K562 (cell line): ENCODE measurements around the gene MARCKSL1. TPM values are rescaled to one million over a fixed set of nuclear protein-coding genes. Genes with fewer than 3 reads are reported as not detected.

Source experiments
- CCNT2 ChIP-seq: IDR thresholded peaks from 2 replicates; pipeline ENCODE4 v1.6.1; 2011; ENCODE audit warnings: borderline replicate concordance, low read depth, mild to moderate bottlenecking, moderate library complexity, mixed read lengths, low read length; ENCODE audit not compliant: insufficient read length; ENCODE audit errors: extremely low read depth
- CREM ChIP-seq: IDR thresholded peaks from 2 replicates; pipeline ENCODE4 v1.6.1; 2014; ENCODE audit warnings: antibody characterized with exemption, low read depth
- EGR1 ChIP-seq: fragments of 450-650 bp; conservative IDR thresholded peaks from 2 replicates; pipeline ENCODE4 v1.6.1; 2017; ENCODE audit warnings: mild to moderate bottlenecking
- FIP1L1 ChIP-seq: fragments of 200-400 bp; formaldehyde crosslinking; IDR thresholded peaks from 2 replicates; pipeline ENCODE4 v1.6.1; 2018; ENCODE audit warnings: mild to moderate bottlenecking, low read depth, low read length; ENCODE audit not compliant: poor library complexity, severe bottlenecking
- GABPA ChIP-seq: fragments of 200-800 bp; sonication (Bioruptor generic); conservative IDR thresholded peaks from 2 replicates; pipeline ENCODE4 v1.6.1; 2016; ENCODE audit warnings: low read depth, missing genetic modification characterization, missing compliant biosample characterization
- KDM2B ChIP-seq: fragments of 250-450 bp; sonication (Bioruptor Pico); IDR thresholded peaks from 2 replicates; pipeline ENCODE4 v1.8.0; 2021; ENCODE audit warnings: mild to moderate bottlenecking, moderate library complexity
- KLF16 ChIP-seq: IDR thresholded peaks from 2 replicates; pipeline ENCODE4 v1.6.1; 2016; ENCODE audit warnings: antibody characterized with exemption
- PCBP1 ChIP-seq: fragments of 200-400 bp; formaldehyde crosslinking; IDR thresholded peaks from 2 replicates; pipeline ENCODE4 v1.6.1; 2018; ENCODE audit warnings: mild to moderate bottlenecking, low read depth, low read length; ENCODE audit not compliant: poor library complexity, severe bottlenecking
- POLR2A ChIP-seq: fragments of 450-650 bp; conservative IDR thresholded peaks from 2 replicates; pipeline ENCODE4 v1.6.1; 2016
- POLR2G ChIP-seq: fragments of 200-400 bp; formaldehyde crosslinking; IDR thresholded peaks from 2 replicates; pipeline ENCODE4 v1.6.1; 2017; ENCODE audit warnings: low read depth, mild to moderate bottlenecking, antibody characterized with exemption, low read length, moderate library complexity
- PRPF4 ChIP-seq: fragments of 200-400 bp; formaldehyde crosslinking; IDR thresholded peaks from one replicate; pipeline ENCODE4 v1.6.1; 2017; ENCODE audit warnings: low read length, low read depth, mild to moderate bottlenecking; ENCODE audit not compliant: insufficient read depth, poor library complexity, severe bottlenecking
- RBBP5 ChIP-seq: fragments of 200-600 bp; sonication (generic); IDR thresholded peaks from 2 replicates; pipeline ENCODE4 v1.6.1; 2012; ENCODE audit warnings: borderline replicate concordance, mild to moderate bottlenecking, low read length, control low read depth, inconsistent platforms; ENCODE audit not compliant: insufficient read depth, poor library complexity, severe bottlenecking
- RBM22 ChIP-seq: fragments of 200-400 bp; formaldehyde crosslinking; IDR thresholded peaks from 2 replicates; pipeline ENCODE4 v1.6.1; 2018; ENCODE audit warnings: low read length, low read depth; ENCODE audit not compliant: poor library complexity, severe bottlenecking
- RCOR1 ChIP-seq, 2 experiments: IDR thresholded peaks; 2 replicates each; pipeline ENCODE4 v1.6.1; 2012; ENCODE audit warnings: low read depth in 2 of 2, low read length in 2 of 2, borderline replicate concordance in 1 of 2, improper control_type of control experiment in 1 of 2
- SAFB2 ChIP-seq: fragments of 200-400 bp; formaldehyde crosslinking; IDR thresholded peaks from 2 replicates; pipeline ENCODE4 v1.6.1; 2018; ENCODE audit warnings: borderline replicate concordance, low read length, low read depth, moderate library complexity; ENCODE audit not compliant: severe bottlenecking
- SRSF7 ChIP-seq: fragments of 200-400 bp; formaldehyde crosslinking; optimal IDR thresholded peaks from 2 replicates; pipeline ENCODE3; 2017; ENCODE audit warnings: mild to moderate bottlenecking, low read depth, low read length
- TBP ChIP-seq: optimal IDR thresholded peaks from 2 replicates; pipeline ENCODE3; 2011; ENCODE audit warnings: low read depth, low read length, improper control_type of control experiment
- TEAD1 ChIP-seq, 2 experiments: fragments of 450-650 bp in 1 of 2; sonication (generic) in 1 of 2; formaldehyde crosslinking; IDR thresholded peaks; 2 replicates each; pipeline versions ENCODE4 v1.4.0 to v1.8.0; 2020 to 2022; ENCODE audit warnings: mild to moderate bottlenecking in 2 of 2, missing genetic modification reagents in 1 of 2
- polyA plus RNA-seq, 8 experiments: library from polyadenylated mRNA; depleted of rRNA in 4 of 8; stranded (reverse) in 5 of 8; unstranded in 3 of 8; fragments of >200 nt; fragmentation: Nextera tagmentation in 2 of 8; fragmentation: Illumina TruSeq in 1 of 8; extraction: Ambion mirVana in 2 of 8; extraction: Trizol in 1 of 8; gene quantifications; 2 replicates each; pipeline versions ENCODE4 v1.2.1 to v1.2.3, GENCODE V29; 2011 to 2014; ENCODE audit warnings: inconsistent platforms in 1 of 8, missing spikeins in 1 of 8
- total RNA-seq, 7 experiments: library from RNA; depleted of rRNA in 6 of 7; stranded (reverse); fragments of >200 nt in 6 of 7; fragmentation: Illumina TruSeq in 2 of 7; extraction: Trizol in 2 of 7; gene quantifications; 2 replicates each; pipeline versions ENCODE4 v1.2.1 to v1.2.3, GENCODE V29; 2011 to 2021; ENCODE audit warnings: low replicate concordance in 1 of 7
- TF ChIP-seq, protein P1 (sequence below): sonication (generic); formaldehyde crosslinking; IDR thresholded peaks from 2 replicates; pipeline ENCODE4 v1.8.0; 2022; ENCODE audit warnings: mild to moderate bottlenecking, missing genetic modification reagents
- TF ChIP-seq, protein P2 (sequence below): conservative IDR thresholded peaks from 2 replicates; pipeline ENCODE4 v1.6.1; 2011; ENCODE audit warnings: low read depth, mild to moderate bottlenecking, low read length; ENCODE audit not compliant: control insufficient read depth

MARCKSL1 gene
- total and polyA plus RNA-seq, 9 of the 15 experiments (the other 6 are each of a cell fraction or from before 2014, with no cell fraction given): 14.7 to 325 (median 155) TPM

- TF ChIP-seq RBM22 (peak; percentile 91), POLR2G (peak; percentile 65), PCBP1 (peak; percentile 64), TEAD1 (CRISPR knock-in tag; IDR thresholded peaks at IDR 0.05) (peak in 1 of 2 experiments; percentile 63; a peak in 1 of 4 replicates), GABPA (tag) (0 out of 2 replicates have a peak, but pooled peaks have one; percentile 25), SRSF7 (no peak), CCNT2 (peak; percentile 85), KDM2B (peak; percentile 98), POLR2A (0 out of 2 replicates have a peak, but pooled peaks have one; percentile 2), PRPF4 (peak; percentile 60), CREM (peak; percentile 36; the same call in 1 of the 2 replicates), EGR1 (peak; percentile 71), RCOR1 (IDR thresholded peaks at IDR 0.05; ENCODE audit: borderline replicate concordance in 1 of 2, low read depth in 2 of 2, low read length in 2 of 2) (peak in 1 of 2 experiments; percentile 51; a peak in 2 of 4 replicates), FIP1L1 (peak; percentile 90), SAFB2 (no peak), KLF16 (peak; percentile 41; the same call in 1 of the 2 replicates), TBP (no peak), RBBP5 (no peak)
- TF ChIP-seq, protein P1, sequence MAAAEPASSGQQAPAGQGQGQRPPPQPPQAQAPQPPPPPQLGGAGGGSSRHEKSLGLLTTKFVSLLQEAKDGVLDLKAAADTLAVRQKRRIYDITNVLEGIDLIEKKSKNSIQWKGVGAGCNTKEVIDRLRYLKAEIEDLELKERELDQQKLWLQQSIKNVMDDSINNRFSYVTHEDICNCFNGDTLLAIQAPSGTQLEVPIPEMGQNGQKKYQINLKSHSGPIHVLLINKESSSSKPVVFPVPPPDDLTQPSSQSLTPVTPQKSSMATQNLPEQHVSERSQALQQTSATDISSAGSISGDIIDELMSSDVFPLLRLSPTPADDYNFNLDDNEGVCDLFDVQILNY (CRISPR knock-in tag): 0 out of 2 replicates have a peak, but pooled peaks have one; percentile 21
- TF ChIP-seq, protein P2, sequence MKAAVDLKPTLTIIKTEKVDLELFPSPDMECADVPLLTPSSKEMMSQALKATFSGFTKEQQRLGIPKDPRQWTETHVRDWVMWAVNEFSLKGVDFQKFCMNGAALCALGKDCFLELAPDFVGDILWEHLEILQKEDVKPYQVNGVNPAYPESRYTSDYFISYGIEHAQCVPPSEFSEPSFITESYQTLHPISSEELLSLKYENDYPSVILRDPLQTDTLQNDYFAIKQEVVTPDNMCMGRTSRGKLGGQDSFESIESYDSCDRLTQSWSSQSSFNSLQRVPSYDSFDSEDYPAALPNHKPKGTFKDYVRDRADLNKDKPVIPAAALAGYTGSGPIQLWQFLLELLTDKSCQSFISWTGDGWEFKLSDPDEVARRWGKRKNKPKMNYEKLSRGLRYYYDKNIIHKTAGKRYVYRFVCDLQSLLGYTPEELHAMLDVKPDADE: peak; percentile 37
These were observed 1.0 kb downstream of the MARCKSL1 start (continued) for GRCh38 chr1:32334864-32335534.
